ENCODE results near the gene PTPRD. TPM values are rescaled to one million over a fixed set of nuclear protein-coding genes. Genes with fewer than 3 reads are reported as not detected.

The PTPRD gene
- total and polyA plus RNA-seq, 2 donors (not counting 1 experiment from before 2014, with no cell fraction given), result not detected

- POLR2A ChIA-PET, result no interaction called here
- Mint-ChIP-seq H3K27ac (no peak overlapping the region), H3K4me3 (no peak overlapping the region), H3K4me1 (peaks cover 8% of the 10 kb centered on the region), H3K9me3 (ENCODE audit: insufficient read depth) (no peaks in the 10 kb centered on the region), H3K27me3 (no peaks in the 10 kb centered on the region)
- no CpG with 5 or more reads among the region's 2 CpGs for WGBS (ENCODE audit: insufficient coverage)
- intact Hi-C loops (cut with micrococcal nuclease), result no loop called here
- H3K36me3 ChIP-seq (replicated peaks in 1 of 2; ENCODE audit: control extremely low read depth in 1 of 2, control insufficient read depth in 1 of 2, extremely low read depth in 1 of 2, insufficient read depth in 2 of 2, low read length in 1 of 2), result no peaks in the 10 kb centered on the region
- H3K9me3 ChIP-seq (ENCODE audit: control extremely low read depth in 1 of 3, control insufficient read depth in 2 of 3, insufficient read depth in 1 of 3, low read length in 2 of 3), result no peaks in the 10 kb centered on the region
- H3K27me3 ChIP-seq (replicated peaks in 1 of 4; ENCODE audit: control extremely low read depth in 1 of 4, control insufficient read depth in 3 of 4, insufficient read depth in 4 of 4, low read length in 3 of 4), result no peaks in the 10 kb centered on the region
- no peaks in the 10 kb centered on the region for H4K20me1 ChIP-seq (ENCODE audit: control insufficient read depth, insufficient read depth, low read length, poor library complexity, severe bottlenecking)
- TF ChIP-seq CTCF (IDR thresholded peaks at IDR 0.05) (no peak), EZH2 (IDR thresholded peaks at IDR 0.05; ENCODE audit: borderline replicate concordance, insufficient read depth, low read depth, low read length, poor library complexity, severe bottlenecking) (no peak)
- H3K27ac ChIP-seq (ENCODE audit: low read length in 2 of 2), result no peak overlapping the region
- no peak overlapping the region for H3K4me2 ChIP-seq (replicated peaks; ENCODE audit: low read depth, low read length, poor library complexity, severe bottlenecking)
- CTCF ChIA-PET, result no interaction called here
- H3K9ac ChIP-seq (ENCODE audit: low read length), result no peak overlapping the region
- ATAC-seq (ENCODE audit: low read depth), result no peak
- no peak for DNase-seq
- H3K79me2 ChIP-seq (ENCODE audit: control insufficient read depth, insufficient read depth, low read length), result no peaks in the 10 kb centered on the region
- peaks cover 0 to 8% of the 10 kb centered on the region in 2 donors for H3K4me1 ChIP-seq (ENCODE audit: control insufficient read depth in 2 of 2, insufficient read depth in 2 of 2, low read length in 2 of 2)
- H3K4me3 ChIP-seq (ENCODE audit: control extremely low read depth in 1 of 5, extremely low read depth in 1 of 5, insufficient read depth in 1 of 5, low read depth in 2 of 5, low read length in 4 of 5), result no peak overlapping the region
- H2AFZ ChIP-seq (ENCODE audit: insufficient read depth, low read depth, low read length, poor library complexity, severe bottlenecking), result no peak overlapping the region
These were observed 1963.6 kb downstream of the PTPRD start for GRCh38 chr9:8649160-8649559.

GRCh38 chr9:8648271-8648845 is 1964.4 kb downstream of the PTPRD start:
- Histone ChIP-seq H3K27me3 (replicated peaks in 1 of 4; ENCODE audit: control extremely low read depth in 1 of 4, control insufficient read depth in 3 of 4, insufficient read depth in 4 of 4, low read length in 3 of 4) (no peaks in the 10 kb centered on the region), H3K9ac (ENCODE audit: low read length) (no peak overlapping the region), H2AFZ (ENCODE audit: insufficient read depth, low read depth, low read length, poor library complexity, severe bottlenecking) (no peak overlapping the region), H3K4me1 (ENCODE audit: control insufficient read depth in 2 of 2, insufficient read depth in 2 of 2, low read length in 2 of 2) (peaks cover 0 to 8% of the 10 kb centered on the region in 2 donors), H4K20me1 (ENCODE audit: control insufficient read depth, insufficient read depth, low read length, poor library complexity, severe bottlenecking) (no peaks in the 10 kb centered on the region), H3K36me3 (replicated peaks in 1 of 2; ENCODE audit: control extremely low read depth in 1 of 2, control insufficient read depth in 1 of 2, extremely low read depth in 1 of 2, insufficient read depth in 2 of 2, low read length in 1 of 2) (no peaks in the 10 kb centered on the region), H3K9me3 (ENCODE audit: control extremely low read depth in 1 of 3, control insufficient read depth in 2 of 3, insufficient read depth in 1 of 3, low read length in 2 of 3) (no peaks in the 10 kb centered on the region), H3K79me2 (ENCODE audit: control insufficient read depth, insufficient read depth, low read length) (no peaks in the 10 kb centered on the region), H3K4me3 (ENCODE audit: control extremely low read depth in 1 of 5, extremely low read depth in 1 of 5, insufficient read depth in 1 of 5, low read depth in 2 of 5, low read length in 4 of 5) (no peak overlapping the region), H3K4me2 (replicated peaks; ENCODE audit: low read depth, low read length, poor library complexity, severe bottlenecking) (no peak overlapping the region), H3K27ac (ENCODE audit: low read length in 2 of 2) (no peak overlapping the region)
- CTCF ChIA-PET, result no interaction called here
- ATAC-seq (ENCODE audit: low read depth) (no peak), DNase-seq (no peak)
- H3K27ac Mint-ChIP-seq, result no peak overlapping the region
- H3K4me1 Mint-ChIP-seq, result peaks cover 8% of the 10 kb centered on the region
- TF ChIP-seq EZH2 (IDR thresholded peaks at IDR 0.05; ENCODE audit: borderline replicate concordance, insufficient read depth, low read depth, low read length, poor library complexity, severe bottlenecking) (no peak), CTCF (IDR thresholded peaks at IDR 0.05) (no peak)
- intact Hi-C loops (cut with micrococcal nuclease), result no loop called here
- WGBS (ENCODE audit: insufficient coverage), result no CpG with 5 or more reads among the region's 2 CpGs
- H3K27me3 Mint-ChIP-seq, result no peaks in the 10 kb centered on the region
- H3K9me3 Mint-ChIP-seq (ENCODE audit: insufficient read depth), result no peaks in the 10 kb centered on the region
- POLR2A ChIA-PET, result no interaction called here
- H3K4me3 Mint-ChIP-seq, result no peak overlapping the region

Measured in B cell (primary cell).